AG09309 (cell line): ENCODE results near the gene TAOK3.

Source experiments
- DNase-seq: peaks from one replicate; pipeline ENCODE4 v3.0.0-alpha.2; 2010; ENCODE audit warnings: low read depth
- H3K4me3 ChIP-seq: 2 replicates; pipeline ENCODE4 v1.5.1; 2011; ENCODE audit warnings: mild to moderate bottlenecking, low read depth, low read length, moderate library complexity; ENCODE audit not compliant: control insufficient read depth
- TF ChIP-seq, protein P1 (sequence below): IDR thresholded peaks from 2 replicates; pipeline ENCODE4 v1.5.1; 2011; ENCODE audit warnings: mild to moderate bottlenecking, low read depth, low read length, inconsistent platforms; ENCODE audit not compliant: insufficient read depth, control insufficient read depth; ENCODE audit errors: missing control alignments

The TAOK3 gene

DNA sequence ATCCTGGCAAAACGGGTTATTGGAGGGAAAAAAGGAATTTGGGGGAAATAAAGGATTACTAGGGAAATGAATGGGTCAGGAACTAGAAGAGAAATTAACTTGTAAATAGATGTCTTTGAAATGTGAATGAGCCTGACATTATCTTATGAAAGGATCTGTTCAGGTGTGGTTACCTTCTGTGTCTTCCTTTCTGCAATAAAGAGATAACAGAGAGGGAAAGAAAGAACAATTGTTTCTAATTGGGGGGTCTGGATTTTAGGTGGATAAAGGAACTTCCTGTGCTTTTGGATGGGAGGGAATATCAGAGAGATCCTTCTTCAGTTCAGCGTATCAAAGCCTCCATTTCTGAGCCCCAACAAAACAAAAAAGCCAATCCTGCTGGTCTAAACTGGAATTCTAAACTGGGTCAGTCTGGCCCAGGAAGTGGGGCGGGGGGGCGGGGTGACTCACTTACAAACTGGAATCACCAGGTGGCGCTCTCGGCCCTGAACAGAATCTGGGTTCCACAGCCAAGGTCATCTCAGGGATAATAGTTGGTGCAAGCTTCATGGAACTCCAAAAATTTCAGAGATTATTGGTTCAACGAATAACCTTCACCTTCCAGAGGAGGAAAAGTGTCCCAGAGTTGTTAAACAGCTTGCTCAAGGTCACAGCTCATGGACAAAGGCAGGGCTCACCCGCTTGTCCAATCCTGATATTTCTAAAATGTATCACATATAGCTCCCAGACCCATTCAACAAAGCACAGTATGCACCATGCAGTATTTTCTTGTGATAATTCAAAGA, 251.9 kb downstream of the TAOK3 start:
- TF ChIP-seq, protein P1, sequence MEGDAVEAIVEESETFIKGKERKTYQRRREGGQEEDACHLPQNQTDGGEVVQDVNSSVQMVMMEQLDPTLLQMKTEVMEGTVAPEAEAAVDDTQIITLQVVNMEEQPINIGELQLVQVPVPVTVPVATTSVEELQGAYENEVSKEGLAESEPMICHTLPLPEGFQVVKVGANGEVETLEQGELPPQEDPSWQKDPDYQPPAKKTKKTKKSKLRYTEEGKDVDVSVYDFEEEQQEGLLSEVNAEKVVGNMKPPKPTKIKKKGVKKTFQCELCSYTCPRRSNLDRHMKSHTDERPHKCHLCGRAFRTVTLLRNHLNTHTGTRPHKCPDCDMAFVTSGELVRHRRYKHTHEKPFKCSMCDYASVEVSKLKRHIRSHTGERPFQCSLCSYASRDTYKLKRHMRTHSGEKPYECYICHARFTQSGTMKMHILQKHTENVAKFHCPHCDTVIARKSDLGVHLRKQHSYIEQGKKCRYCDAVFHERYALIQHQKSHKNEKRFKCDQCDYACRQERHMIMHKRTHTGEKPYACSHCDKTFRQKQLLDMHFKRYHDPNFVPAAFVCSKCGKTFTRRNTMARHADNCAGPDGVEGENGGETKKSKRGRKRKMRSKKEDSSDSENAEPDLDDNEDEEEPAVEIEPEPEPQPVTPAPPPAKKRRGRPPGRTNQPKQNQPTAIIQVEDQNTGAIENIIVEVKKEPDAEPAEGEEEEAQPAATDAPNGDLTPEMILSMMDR = peak; percentile 55
- H3K4me3 ChIP-seq = no peak overlapping the region

DNA sequence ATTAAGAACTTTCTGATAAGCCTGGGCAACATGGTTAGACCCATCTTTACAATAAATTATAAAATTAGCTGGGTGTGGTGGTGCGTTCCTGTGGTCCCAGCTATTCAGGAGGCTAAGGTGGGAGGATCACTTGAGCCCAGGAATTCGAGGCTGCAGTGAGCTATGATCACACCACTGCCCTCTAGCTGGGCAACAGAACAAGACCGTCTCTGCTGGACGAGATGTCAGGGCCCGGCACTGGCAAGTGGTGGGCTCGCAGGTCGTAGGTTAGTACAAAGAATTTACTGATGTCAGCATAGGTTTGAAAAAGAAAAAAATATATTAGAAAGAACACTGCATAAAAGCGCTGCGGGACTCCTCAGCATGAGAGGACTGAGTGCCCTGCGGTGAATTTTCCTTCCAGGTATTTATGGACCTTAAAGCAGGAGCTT, 253.2 kb downstream of the TAOK3 start:
- DNase-seq = no peak
- TF ChIP-seq, protein P1 = no peak
- no peak overlapping the region for H3K4me3 ChIP-seq

More for the DNA sequence above, 251.9 kb downstream of the TAOK3 start:
- no peak for DNase-seq

DNA sequence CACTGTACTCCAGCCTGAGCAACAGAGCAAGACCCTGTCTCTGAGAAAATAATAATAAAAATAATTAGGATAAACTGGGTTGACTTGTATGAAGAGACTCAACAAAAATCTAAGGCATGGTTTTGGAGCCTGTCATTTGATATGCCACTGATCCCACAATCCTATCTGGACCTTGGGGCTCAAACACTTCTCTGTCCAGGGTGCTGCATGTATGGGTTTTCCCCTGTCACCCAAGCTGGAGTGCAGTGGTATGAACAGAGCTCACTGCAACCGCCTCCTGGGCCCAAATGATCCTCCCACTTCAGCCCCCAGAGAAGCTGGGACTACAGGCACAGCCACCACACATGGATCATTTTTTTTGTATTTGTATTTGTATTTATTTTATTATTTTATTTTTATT, 263.6 kb downstream of the TAOK3 start:
- TF ChIP-seq, protein P1 = no peak
- no peak overlapping the region for H3K4me3 ChIP-seq
- no peak for DNase-seq

DNA sequence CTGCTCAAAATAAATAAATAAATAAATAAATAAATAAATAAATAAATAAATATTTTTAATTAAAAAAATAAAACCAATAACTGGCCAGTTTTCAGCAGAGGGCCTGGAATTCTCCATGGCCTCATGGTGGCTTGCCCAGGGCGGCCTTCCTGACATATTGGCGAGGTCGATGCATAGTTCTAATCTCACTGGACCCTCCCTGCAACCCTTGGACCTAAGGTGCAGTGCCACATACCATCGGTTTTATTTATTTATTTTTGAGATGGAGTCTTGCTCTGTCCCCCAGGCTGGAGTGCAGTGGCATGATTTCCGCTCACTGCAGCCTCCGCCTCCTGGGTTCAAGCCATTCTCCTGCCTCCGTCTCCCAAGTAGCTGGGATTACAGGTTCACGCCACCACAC, 265.0 kb downstream of the TAOK3 start:
- no peak for DNase-seq
- TF ChIP-seq, protein P1 = no peak
- no peak overlapping the region for H3K4me3 ChIP-seq

DNA sequence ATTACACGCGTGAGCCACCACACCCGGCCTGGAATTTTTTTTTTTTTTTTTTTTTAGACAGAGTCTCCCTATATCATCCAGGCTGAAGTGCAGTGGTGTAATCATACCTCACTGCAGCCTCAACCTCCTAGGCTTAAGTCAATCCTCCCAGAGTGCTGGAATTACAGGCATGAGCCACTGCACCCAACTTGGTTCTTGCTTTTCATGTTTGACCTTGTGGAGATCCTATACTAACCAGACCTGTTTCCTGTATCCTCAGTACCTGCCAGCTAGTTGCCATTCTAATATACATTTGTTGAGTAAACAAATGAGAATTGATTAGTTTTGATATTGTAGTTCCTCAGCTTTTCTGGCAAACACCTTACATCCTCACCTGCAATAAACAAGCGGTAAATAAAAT, 265.7 kb downstream of the TAOK3 start:
- DNase-seq = no peak
- TF ChIP-seq, protein P1 = no peak
- no peak overlapping the region for H3K4me3 ChIP-seq

DNA sequence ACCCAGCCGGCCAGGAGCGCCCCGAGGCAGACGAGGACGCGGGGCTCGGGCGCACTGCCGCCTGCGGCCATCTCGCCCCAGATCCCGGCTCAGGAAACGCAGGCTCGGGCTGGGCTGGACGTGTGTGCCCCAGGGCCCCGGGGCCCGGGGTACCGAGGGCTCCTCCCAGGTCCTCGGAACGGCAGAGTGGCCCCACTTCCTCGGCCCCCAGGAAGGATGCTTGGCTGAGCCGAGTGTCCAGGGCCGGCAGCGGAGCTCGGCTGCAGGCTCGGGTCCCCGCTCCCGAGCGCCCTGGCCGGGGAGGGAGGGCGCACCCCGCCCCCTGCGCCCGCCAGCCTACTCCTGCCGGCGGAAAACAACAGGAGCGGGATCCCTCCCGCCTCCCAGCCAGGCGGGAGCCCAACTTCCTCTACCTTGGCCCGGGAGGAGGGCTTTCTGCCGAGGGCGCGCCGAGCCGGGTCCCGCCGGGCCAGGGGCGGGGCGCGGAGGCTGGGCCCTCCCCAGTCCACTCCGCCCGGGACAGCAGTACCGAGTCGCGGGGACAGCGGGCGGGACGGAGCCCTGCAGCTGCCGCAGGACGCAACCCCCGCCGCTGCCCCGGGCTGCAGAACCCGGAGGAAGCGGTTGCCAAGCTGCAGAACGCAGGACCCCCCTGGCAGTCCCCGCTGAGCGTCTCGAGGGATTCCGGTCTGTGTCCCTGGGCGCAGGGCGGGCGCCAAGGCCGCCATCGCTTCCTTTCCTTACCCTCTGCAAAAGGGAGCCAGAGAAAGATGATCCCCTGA, 268.9 kb downstream of the TAOK3 start, which contains the start of gene VSIG10:
Gene VSIG10, minus strand, starts transcription at position 411 of the 782 bp plus-strand sequence. Its CDS starts 340 bp downstream, at position 71.
- TF ChIP-seq, protein P1 = no peak
- H3K4me3 ChIP-seq = peak within 1 kb of the TSS; percentile 74
- peak; percentile 8 for DNase-seq
